ENCODE measurements around the gene UBAP1.
"Not testable (repeated sequence)": the region's sequence is repeated elsewhere in the genome, so short reads cannot be mapped to it uniquely, and the experiment has no call there.

UBAP1 gene

GRCh38 chr9:34178436-34179212 lies at the start of gene UBAP1:
UBAP1 (plus strand) TSS chr9:34179043; CDS start chr9:34220915, 41,872 bp downstream.
- peak; percentile 89 to 93 for DNase-seq

- no peak for DNase-seq
These were observed 47.3 kb upstream of the UBAP1 start for GRCh38 chr9:34131571-34131970.

GRCh38 chr9:34133436-34133949 lies 45.4 kb upstream of the UBAP1 start:
- no peak for DNase-seq

GRCh38 chr9:34134521-34134920 lies 44.3 kb upstream of the UBAP1 start:
- no peak for DNase-seq

GRCh38 chr9:34138644-34139043 lies 40.2 kb upstream of the UBAP1 start:
- DNase-seq, result not testable (repeated sequence)

GRCh38 chr9:34139477-34140146 lies 39.2 kb upstream of the UBAP1 start:
- no peak for DNase-seq

GRCh38 chr9:34140853-34141252 lies 38.0 kb upstream of the UBAP1 start:
- no peak for DNase-seq

- no peak for DNase-seq
These were observed 35.7 kb upstream of the UBAP1 start for GRCh38 chr9:34143116-34143515.

- no peak for DNase-seq
These were observed 33.7 kb upstream of the UBAP1 start for GRCh38 chr9:34145165-34145564.

GRCh38 chr9:34151398-34151797 lies 27.4 kb upstream of the UBAP1 start:
- no peak for DNase-seq

GRCh38 chr9:34154057-34154456 lies 24.8 kb upstream of the UBAP1 start:
- DNase-seq, result no peak

- no peak for DNase-seq
These were observed 21.5 kb upstream of the UBAP1 start for GRCh38 chr9:34157318-34157717.

GRCh38 chr9:34157898-34158297 lies 20.9 kb upstream of the UBAP1 start:
- no peak for DNase-seq

- DNase-seq, result no peak
These were observed 20.4 kb upstream of the UBAP1 start for GRCh38 chr9:34158362-34158869.

GRCh38 chr9:34163434-34163833 lies 15.4 kb upstream of the UBAP1 start:
- no peak for DNase-seq

- DNase-seq, result no peak
These were observed 9.7 kb upstream of the UBAP1 start for GRCh38 chr9:34169125-34169524.

- DNase-seq, result no peak
These were observed 8.4 kb upstream of the UBAP1 start for GRCh38 chr9:34170237-34170991.

GRCh38 chr9:34171753-34172535 lies 6.9 kb upstream of the UBAP1 start:
- no peak for DNase-seq

GRCh38 chr9:34176089-34176488 lies 2.8 kb upstream of the UBAP1 start:
- no peak for DNase-seq

GRCh38 chr9:34177593-34178435 lies 1.0 kb upstream of the UBAP1 start:
- DNase-seq, result no peak

Measured in stimulated activated CD4-positive, alpha-beta T cell treated with anti-CD3 and anti-CD28 coated beads, Interleukin-2, amount 100 ng/mL, for 48 hours (primary cell).